Fibroblast of skin of back (primary cell): Measurements from ENCODE around the gene ZNF701.
"Not testable (repeated sequence)": the region's sequence is repeated elsewhere in the genome, so short reads cannot be mapped to it uniquely, and the experiment has no call there.

Experiments used
- DNase-seq: peaks from one replicate; pipeline ENCODE4 v3.0.0-alpha.2; 2013

The ZNF701 gene

DNA sequence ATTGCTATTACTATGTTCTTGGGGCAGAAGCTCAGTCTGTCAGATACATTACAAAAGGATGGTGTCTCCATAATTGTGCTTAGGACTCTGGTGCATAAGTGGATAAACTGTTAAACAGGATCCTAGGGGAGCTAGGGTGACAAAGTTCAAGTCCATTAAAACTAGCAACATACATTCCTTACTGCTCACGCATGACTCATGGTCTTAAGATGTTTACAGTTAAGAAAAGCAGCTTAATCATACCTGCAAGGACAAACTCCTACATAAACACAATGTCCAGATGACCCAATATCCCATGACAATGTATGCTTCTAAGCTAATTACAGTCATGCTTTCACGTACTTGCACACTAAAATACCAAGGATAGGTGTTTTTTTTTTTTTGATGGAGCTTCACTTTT lies 3.5 kb upstream of the ZNF701 start:
- DNase-seq = peak; percentile 44

DNA sequence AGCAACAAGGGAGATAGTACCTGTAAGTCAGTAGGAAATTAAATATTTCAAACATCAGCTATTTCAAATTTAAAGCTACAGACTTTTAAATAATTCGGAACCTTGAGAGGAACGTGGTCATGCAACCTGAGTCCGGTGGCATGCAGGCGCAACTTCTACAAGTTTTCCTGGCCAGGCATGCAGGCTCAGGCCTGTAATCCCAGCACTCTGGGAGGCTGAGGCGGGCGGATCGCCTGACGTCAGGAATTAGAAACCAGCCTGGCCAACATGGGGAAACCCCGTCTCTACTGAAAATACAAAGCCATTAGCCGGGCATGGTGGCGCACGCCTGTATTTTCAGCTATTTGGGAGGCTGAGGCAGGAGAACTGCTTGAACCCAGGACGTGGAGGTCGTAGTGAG lies 2.2 kb upstream of the ZNF701 start:
- DNase-seq = no peak

DNA sequence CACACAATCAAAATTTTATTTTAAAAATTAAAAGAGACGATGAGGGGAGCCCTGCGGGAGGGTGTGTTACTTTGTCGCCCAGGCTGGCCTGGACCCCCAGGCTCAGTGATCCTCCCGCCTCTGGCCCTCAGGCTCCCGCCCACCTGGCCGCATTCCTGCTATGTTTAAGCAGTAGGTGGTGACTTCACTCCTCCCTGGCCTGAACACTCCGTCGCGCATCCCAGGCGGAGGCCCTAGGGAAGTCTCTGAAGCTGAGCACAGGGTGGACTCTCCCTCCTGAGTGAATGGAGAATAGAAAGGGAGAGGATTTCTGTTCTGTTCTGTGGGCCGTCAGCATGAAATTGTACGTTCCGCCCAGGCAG lies 468 bp upstream of the ZNF701 start:
- DNase-seq = not testable (repeated sequence)

DNA sequence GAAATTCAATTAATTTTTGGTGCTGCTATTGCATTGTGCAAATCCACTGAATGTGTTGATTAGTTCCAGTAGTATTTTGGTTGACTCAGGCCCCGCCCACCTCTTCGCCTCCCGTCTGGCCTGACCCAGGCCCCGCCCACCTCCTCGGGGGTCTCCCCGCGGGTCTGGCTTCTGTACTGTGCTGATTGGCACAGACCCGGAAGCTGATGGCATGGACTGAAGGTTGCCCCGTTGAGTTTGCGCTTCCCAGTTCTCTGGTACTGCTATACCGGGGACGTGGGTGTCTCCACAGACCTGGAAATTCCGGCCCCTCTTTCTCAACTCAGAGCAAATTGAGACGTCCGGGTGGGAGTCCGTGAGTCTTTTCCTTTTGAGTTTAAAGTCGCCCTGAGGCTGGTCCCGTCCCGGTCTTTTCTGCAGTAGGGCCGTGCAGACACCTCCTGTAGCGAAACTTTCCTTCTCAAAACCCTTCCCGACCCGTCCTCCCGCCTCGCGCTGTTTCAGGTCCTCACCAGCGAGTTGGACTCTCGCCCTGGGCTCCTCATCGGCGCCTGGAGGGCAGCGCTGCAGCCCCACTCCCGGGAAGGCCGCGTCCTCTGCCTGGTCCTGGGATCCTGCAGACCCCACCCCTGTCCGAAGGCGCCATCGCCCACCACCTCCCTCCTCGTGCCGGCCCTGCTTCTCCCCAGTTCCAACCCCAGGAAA lies 14.8 kb downstream of the ZNF701 start:
- DNase-seq = no peak

DNA sequence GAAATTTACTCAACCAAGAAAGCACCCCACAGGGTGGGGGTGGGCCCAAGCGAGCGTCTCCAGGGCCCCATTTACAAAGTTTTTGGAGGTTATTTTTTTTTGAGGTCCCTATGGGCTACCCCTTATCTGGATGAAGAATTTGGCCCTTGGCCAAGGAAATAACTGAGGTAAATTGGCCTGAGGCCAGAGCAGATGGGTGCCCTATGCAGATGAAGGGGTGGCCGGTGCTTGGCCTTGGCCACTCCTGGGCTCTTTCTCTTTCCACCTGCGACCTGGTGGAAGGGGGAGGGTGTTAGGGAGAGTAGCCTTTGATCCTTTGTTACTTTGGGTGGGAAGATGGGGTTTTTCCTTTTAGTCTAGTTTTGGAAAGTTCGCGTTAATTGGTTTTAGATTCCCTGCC lies 15.5 kb downstream of the ZNF701 start:
- no peak for DNase-seq

DNA sequence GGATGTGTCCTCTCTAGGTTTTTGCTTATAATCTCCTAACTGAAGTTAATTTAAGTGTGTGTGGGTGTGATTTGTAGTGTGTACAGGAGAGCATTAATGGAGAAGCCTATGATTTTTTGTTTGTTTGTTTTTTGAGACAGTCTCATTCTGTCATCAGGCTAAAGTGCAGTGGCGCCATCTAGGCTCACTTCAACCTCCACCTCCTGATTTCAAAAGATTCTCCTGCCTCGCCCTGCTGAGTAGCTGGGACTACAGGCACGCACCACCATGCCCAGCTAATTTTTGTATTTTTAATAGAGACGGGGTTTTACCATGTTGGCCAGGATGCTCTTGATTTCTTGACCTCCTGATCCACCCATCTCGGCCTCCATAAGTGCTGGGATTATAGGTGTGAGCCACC lies 20.6 kb downstream of the ZNF701 start:
- no peak for DNase-seq

DNA sequence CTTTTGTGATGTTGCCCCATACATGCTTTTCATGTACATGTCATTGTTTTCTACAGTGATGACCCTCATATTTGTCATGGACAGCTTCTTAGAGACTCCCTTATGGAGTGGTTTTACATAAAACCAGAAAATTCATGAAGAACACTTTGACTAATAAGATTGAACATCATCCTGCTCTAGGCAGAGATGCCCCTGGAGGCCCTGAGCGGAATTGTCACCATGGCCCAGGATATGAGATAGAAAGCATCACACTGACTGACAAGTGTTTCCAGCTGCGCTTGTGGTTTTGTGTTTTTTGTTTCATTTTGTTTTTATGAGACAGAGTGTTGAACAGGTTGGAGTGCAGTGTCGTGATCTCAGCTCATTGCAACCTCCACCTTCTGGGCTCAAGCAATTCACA lies 22.2 kb downstream of the ZNF701 start:
- DNase-seq = no peak

DNA sequence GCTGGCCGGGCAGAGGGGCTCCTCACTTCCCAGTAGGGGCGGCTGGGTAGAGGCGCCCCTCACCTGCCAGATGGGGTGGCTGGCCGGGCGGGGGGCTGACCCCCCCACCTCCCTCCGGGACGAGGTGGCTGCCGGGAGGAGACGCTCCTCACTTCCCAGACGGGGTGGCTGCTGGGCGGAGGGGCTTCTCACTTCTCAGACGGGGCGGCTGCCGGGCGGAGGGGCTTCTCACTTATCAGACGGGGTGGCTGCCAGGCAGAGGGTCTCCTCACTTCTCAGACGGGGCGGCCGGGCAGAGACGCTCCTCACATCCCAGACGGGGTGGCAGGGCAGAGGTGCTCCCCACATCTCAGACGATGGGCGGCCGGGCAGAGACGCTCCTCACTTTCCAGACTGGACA lies 23.4 kb downstream of the ZNF701 start:
- not testable (repeated sequence) for DNase-seq

DNA sequence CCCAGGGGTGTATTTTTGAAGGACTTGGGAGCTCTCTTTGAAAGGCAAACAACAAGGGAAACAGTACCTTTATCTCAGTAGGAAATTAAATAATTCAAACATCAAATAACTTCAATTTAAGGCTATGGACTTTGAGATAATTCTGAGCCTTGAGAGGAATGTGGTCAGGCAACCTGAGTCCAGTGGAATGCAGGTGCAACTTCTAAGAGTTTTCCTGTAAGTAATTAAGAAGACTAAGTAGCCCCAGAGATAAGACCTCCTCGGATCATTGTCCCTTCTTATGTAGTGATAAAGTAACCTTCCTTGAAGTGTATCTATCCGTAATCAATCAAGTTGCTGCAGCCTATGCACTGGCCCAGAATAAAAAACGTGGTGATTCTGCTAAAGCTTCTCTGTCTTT lies 29.2 kb downstream of the ZNF701 start:
- DNase-seq = no peak

DNA sequence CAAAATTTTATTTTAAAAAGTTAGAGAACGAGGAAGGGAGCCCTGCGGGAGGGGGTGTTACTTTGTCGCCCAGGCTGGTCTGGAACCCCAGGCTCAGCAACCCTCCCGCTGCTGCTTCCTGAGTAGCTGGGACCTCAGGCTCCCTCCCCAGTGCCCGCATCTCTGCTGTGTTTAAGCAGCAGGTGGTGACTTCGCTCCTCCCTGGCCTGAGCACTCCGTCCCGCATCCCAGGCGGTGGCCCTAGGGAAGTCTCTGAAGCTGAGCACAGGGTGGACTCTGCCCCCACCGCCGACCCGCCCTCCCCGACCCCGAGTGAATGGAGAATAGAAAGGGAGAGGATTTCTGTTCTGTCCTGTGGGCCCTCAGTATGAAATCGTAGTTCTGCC lies 30.5 kb downstream of the ZNF701 start:
- no peak for DNase-seq

DNA sequence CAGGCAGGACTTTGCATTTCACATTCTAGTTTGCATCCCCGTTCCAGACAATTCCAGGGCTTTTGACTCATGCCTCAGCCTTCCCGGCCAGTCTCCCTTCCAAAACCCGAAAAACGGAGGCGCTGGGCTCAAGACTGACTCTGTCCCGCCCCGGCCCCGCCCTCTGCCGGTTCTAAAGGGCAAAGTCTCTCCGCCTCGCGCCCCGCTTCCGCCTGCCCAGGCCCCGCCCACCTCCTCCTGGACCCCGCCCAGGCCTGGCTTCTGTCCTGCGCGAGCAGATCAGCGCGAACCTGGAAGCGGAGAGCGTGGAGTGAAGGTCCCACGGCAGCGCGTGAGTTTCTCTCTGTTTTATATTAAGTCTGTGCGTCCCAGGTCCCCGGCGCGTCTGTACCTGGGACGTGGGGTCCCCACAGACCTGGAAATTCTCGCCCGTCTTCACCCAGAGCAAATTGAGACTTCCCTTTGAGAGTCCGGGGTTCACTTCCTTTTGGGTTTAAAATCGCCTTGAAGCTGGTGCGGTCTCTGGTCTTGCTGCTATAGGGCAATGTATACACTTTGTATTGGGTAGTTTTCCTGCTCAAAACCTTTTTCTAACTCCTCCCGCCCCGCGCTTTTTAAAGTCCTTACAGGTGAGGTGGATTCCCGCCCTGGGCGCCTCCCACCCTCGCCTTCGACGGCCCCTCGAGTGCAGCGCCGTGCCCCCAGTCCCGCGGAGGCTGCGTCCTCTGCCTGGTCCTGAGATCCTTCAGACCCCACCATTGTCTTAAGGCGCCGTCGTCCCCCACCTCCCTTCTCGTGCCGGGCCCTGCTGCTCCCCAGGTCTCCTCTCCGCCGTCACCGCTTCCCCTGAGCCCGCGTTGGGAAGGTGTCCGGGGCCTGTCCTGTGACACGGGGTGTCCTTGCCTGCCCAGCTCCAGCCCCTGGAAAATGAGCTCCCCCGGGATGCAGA lies 31.2 kb downstream of the ZNF701 start:
- peak; percentile 91 for DNase-seq

DNA sequence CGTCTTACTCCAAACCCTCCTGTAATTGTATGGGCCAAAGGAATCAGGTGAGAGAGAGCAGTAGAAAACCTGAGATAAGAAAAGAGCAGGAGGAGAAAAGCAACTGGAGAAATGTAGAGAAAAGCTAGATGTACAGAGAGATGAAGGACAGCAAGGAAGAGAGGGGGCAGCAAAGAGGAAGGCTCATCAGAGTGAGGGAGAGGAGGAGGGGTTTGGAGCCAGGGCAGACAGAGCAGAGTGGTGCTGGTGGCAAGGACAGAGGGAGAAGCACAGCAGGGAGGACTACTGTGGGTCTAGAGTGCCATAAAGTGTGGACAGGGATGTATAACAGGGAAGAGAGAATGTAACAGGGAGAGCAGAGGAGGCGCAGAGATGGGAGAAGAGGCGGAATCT lies 31.9 kb downstream of the ZNF701 start:
- not testable (repeated sequence) for DNase-seq

DNA sequence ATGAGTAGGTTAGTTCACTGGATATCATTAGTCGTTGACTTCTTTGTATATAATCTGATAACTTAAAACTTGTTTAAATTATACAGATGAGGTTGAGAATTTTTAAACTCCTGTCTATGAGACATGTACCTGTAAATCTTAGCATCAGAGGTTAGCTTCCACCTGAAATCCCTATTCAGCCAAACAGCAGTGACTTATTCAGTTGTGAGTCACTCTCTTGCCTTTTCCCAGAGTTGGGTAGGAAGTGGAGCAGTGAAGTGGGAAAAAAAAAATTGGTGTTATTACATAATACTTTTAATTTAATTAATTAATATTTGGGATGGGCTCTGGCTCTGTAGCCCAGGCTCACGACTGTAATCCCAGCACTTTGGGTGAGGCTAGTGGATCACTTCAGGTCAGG lies 32.9 kb downstream of the ZNF701 start:
- no peak for DNase-seq

DNA sequence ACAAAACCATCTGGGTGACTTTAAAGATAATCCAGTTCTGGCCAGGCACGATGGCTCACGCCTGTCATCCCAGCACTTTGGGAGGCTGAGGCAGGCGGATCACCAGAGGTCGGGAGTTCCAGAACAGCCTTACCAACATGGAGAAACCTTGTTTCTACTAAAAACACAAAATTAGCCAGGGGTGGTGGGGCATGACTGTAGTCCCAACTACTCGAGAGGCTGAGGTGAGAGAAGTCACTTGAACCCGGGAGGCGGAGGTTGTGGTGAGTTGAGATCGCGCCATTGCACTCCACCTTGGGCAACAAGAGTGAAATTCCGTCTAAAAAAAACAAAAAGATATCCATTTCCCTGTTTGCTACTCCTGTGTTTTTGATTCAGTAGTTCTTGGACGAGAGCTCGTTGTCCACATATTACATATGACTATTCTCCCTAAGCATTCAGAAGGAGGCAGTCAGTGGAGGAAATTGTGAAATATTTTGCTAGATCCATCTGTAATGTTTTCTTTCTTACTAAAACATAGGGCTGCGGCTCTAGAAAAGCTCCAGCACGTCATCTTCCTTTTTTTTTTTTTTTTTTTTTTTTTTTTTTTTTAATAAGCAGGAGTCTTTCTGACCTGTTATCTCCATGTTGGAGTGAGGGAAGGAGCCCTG lies 33.6 kb downstream of the ZNF701 start:
- DNase-seq = peak; percentile 23

DNA sequence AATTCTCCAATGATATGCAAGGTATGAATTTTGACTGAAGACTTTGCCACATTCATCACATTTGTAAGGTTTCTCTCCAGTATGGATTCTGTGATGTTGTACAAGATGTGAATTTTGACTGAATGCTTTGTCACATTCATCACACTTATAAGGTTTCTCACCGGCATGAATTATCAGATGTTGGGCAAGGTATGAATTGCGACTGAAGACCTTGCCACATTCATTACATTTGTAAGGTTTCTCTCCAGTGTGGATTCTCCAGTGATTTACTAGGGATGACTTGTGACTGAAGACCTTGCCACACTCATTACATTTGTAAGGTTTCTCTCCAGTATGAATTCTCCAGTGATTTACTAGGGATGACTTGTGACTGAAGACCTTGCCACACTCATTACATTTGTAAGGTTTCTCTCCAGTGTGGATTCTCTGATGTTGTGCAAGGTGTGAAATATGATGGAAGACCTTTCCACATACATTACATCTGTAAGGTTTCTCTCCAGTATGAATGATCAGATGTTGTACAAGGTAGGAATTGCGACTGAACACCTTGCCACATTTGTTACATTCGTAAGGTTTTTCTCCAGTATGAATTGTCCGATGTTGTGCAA lies 43.3 kb downstream of the ZNF701 start:
- no peak for DNase-seq

DNA sequence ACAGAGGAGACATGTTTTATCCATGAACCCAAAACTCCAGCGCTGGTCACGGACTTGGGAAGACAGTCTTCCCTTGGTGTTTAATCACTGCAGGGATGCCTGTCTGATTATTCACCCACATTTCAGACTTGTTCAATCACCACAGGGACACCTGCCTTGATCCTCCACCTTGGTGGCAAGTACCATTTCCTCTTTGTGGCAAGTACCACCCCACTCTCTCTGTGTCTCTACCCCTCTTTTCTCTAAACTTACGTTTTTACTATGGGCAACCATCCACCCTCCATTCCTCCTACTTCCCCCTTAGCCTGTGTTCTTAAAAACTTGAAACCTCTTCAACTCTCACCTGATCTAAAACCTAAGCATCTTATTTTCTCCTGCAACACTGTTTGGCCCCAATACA lies 51.3 kb downstream of the ZNF701 start:
- no peak for DNase-seq

DNA sequence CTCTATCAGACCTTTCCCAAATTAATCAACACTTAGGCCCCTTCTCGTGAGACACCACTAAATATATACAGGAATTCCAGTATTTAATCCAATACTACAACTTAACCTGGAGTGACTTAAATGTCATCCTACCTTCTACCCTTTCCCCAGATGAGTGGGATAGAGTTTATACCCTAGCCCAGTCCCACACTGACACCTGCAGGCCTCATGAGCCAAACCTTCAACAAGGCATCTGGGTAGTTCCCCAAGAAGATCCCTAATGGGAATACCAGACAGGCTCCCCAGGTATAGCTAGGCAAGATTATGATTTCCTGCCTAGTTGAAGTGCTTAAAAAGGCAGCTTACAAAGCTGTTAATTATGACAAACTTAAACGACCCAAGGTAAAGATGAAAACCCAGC lies 52.2 kb downstream of the ZNF701 start:
- no peak for DNase-seq

DNA sequence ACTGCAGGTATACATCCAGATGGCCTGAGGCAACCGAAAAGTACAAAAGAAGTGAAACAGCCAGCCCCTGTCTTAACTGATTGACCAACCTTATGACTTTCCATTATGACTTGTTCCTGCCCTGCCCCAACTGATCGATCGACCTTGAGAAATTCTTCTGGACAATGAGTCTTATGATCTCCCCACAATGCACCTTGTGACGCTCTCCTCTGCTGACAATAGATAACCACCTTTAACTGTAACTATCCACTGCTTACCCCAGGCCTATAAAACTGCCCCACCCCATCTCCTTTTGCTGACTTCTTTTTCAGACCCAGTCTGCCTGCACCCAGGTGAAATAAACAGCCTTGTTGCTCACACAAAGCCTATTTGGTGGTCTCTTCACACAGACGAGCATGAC lies 56.8 kb downstream of the ZNF701 start:
- DNase-seq = no peak

DNA sequence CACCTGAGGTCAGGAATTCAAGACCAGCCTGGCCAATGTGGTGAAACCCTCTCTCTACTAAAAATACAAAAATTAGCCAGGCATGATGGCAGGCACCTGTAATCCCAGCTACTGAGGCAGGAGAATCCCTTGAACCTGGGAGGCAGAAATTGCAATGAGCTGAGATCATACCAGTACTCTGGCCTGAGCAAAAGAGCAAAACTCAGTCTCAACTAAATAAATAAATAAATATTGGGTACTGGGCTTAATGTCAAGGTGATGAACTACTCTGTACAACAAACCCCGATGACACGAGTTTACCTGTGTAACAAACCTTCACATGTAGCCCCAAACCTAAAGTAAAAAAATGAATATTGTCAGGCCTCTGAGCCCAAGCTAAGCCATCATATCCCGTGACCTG lies 57.4 kb downstream of the ZNF701 start:
- not testable (repeated sequence) for DNase-seq

DNA sequence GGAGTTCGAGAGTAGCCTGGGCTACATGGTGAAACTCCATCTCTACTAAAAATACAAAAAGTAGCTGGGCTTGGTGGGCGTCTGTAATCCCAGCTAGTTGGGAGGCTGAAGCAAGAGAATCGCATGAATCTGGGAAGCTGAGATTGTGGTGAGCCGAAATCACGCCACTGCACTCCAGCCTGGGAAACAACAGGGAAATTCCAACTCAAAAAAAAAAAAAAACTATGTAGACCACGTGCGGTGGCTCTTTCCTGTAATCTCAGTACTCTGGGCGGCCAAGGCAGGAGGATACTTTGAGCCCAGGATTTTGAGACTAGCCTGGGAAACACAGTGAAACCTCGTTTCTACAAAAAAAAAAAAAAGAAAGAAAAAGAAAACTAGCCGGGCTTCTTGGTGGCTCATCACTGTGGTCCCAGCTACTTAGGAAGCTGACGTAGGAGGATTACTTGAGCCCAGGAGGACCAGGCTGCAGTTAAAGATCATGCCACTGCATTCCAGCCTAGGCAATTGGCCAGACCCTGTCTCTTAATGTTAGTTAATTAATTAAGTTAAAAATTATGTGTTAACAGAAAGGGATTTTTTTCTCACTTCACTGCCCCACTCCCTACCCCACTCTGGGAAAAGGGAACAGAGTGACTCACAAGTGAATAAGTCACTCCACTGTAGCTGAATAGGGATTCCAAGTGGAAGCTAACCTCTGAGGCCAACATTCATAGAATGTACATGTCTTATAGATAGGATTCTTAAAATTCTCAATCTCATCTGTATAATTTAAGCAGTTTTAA lies 65.9 kb downstream of the ZNF701 start:
- no peak for DNase-seq
